Upper lobe of left lung (tissue), 6 donors: ENCODE results near the gene PRR33. TPM values are rescaled to one million over a fixed set of nuclear protein-coding genes. Genes with fewer than 3 reads are reported as not detected.

ENCODE experiments used
- ATAC-seq, 2 donors: fragments of 200-7000 bp; cut with Tn5 transposase; one replicate each; pipeline ENCODE4 v1.9.1; 2022; ENCODE audit warnings: mild to moderate bottlenecking in 2 of 2, moderate library complexity in 2 of 2; ENCODE audit not compliant: low FRiP score in 2 of 2
- DNase-seq, 2 donors: peaks; one replicate each; pipeline ENCODE4 v3.0.0-alpha.2; 2019 to 2020
- H3K27ac ChIP-seq, 4 donors: fragments of 200-600 bp; sonication (generic); one replicate each; pipeline ENCODE4 v1.5.1; 2016 to 2019
- H3K27me3 ChIP-seq, 4 donors: fragments of 200-600 bp; sonication (generic); one replicate each; pipeline ENCODE4 v1.5.1; 2017 to 2019
- H3K36me3 ChIP-seq, 4 donors: fragments of 200-600 bp; sonication (generic); one replicate each; pipeline ENCODE4 v1.5.1; 2016 to 2019
- H3K4me1 ChIP-seq, 4 donors: fragments of 200-600 bp; sonication (generic); one replicate each; pipeline ENCODE4 v1.5.1; 2018 to 2019
- H3K4me3 ChIP-seq, 4 donors: fragments of 200-600 bp; sonication (generic); one replicate each; pipeline ENCODE4 v1.5.1; 2017 to 2019; ENCODE audit warnings: mild to moderate bottlenecking in 2 of 4, moderate library complexity in 1 of 4
- H3K9me3 ChIP-seq, 4 donors: fragments of 200-600 bp; sonication (generic); one replicate each; pipeline ENCODE4 v1.5.1; 2018 to 2019
- EP300 ChIP-seq, 4 donors: sonication (generic); formaldehyde crosslinking; IDR thresholded peaks; one replicate each; pipeline ENCODE4 v1.5.1; 2017; ENCODE audit warnings: antibody characterized with exemption in 4 of 4, control low read depth in 2 of 4
- POLR2A ChIP-seq, 4 donors: fragments of 450-650 bp; IDR thresholded peaks; one replicate each; pipeline ENCODE4 v1.5.1; 2016 to 2017; ENCODE audit warnings: antibody characterized with exemption in 4 of 4, mild to moderate bottlenecking in 2 of 4
- POLR2AphosphoS5 ChIP-seq, 2 donors: sonication (generic); formaldehyde crosslinking; IDR thresholded peaks; one replicate each; pipeline ENCODE4 v1.5.1; 2017; ENCODE audit warnings: antibody characterized with exemption in 2 of 2
- WGBS, 2 donors: methylation state at CpG; one replicate each; pipeline ENCODE4 v1.1.5; 2017 to 2018; 5-methylcytosine and 5-hydroxymethylcytosine counted together
- total RNA-seq, 6 donors: library from RNA; depleted of rRNA in 4 of 6; stranded (reverse); fragments of >200 nt in 4 of 6; gene quantifications; one replicate each; pipeline versions ENCODE4 v1.1.0 to v1.2.1, GENCODE V29; 2016 to 2021
- TF ChIP-seq, protein P1 (sequence below), 6 experiments: fragments of 450-650 bp in 4 of 6; fragments of 200-600 bp in 2 of 6; sonication (generic) in 2 of 6; IDR thresholded peaks; one replicate each; pipeline ENCODE4 v1.5.1; 2016 to 2019; ENCODE audit warnings: antibody characterized with exemption in 6 of 6
- donor health status: DM: no; HTN: no; CAD: no; lungs with moderate emphysema.
- donor health status: DM: no; HTN: yes; CAD: no; lungs with severe emphysema.

Gene PRR33
- total RNA-seq, 6 donors from 2014 or later: not detected

DNA sequence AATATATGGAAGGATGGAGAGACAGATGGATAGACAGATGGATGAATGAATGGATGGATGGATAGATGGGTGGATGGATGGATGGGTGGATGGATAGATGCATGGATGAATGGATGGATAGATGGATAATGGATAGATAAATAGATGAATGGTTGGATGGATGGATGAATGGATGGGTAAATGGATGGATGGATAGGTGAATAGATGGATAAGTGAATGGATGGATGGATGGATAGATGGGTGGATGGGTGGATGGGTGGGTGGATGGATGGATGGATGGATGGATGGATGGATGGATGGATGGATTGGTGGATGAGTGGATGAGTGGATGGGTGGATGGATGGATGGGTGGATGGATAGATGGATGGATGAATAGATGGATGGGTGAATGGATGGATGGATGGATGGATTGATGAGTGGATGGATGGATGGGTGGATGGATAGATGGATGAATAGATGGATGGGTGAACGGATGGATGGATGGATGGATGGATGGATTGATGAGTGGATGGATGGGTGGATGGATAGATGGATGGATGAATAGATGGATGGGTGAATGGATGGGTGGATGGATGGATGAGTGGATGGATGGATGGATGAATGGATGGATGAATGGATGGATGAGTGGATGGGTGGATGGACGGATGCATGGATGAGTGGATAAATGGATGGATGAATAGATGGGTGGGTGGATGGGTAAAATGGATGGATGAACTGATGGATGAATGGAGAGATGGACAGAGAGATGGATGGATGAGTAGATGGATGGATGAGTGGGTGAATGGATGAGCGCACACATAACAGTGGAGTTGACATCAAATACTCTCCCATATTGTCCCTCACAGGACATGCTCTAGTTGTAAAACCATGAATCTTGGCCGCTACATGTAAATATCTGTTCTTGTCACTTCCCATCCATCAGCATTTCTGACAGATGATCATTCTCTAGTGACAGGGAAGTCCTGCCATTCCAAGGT is 30.0 kb downstream of the PRR33 start:
- WGBS, 2 donors: 85% methylated on average over 4 of the region's 4 CpGs
- H3K27ac ChIP-seq: no peak overlapping the region
- TF ChIP-seq POLR2A (IDR thresholded peaks at IDR 0.05) (no peak), POLR2AphosphoS5 (IDR thresholded peaks at IDR 0.05) (no peak), EP300 (IDR thresholded peaks at IDR 0.05) (no peak)
- TF ChIP-seq, protein P1, sequence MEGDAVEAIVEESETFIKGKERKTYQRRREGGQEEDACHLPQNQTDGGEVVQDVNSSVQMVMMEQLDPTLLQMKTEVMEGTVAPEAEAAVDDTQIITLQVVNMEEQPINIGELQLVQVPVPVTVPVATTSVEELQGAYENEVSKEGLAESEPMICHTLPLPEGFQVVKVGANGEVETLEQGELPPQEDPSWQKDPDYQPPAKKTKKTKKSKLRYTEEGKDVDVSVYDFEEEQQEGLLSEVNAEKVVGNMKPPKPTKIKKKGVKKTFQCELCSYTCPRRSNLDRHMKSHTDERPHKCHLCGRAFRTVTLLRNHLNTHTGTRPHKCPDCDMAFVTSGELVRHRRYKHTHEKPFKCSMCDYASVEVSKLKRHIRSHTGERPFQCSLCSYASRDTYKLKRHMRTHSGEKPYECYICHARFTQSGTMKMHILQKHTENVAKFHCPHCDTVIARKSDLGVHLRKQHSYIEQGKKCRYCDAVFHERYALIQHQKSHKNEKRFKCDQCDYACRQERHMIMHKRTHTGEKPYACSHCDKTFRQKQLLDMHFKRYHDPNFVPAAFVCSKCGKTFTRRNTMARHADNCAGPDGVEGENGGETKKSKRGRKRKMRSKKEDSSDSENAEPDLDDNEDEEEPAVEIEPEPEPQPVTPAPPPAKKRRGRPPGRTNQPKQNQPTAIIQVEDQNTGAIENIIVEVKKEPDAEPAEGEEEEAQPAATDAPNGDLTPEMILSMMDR (IDR thresholded peaks at IDR 0.05): no peak
- no peaks in the 10 kb centered on the region for H3K27me3 ChIP-seq
- no peaks in the 10 kb centered on the region for H3K9me3 ChIP-seq
- no peak overlapping the region for H3K4me3 ChIP-seq
- no peaks in the 10 kb centered on the region for H3K36me3 ChIP-seq
- DNase-seq (no peak), ATAC-seq (no peak)
- peaks cover 23 to 29% (median 25%) of the 10 kb centered on the region in 4 donors for H3K4me1 ChIP-seq

DNA sequence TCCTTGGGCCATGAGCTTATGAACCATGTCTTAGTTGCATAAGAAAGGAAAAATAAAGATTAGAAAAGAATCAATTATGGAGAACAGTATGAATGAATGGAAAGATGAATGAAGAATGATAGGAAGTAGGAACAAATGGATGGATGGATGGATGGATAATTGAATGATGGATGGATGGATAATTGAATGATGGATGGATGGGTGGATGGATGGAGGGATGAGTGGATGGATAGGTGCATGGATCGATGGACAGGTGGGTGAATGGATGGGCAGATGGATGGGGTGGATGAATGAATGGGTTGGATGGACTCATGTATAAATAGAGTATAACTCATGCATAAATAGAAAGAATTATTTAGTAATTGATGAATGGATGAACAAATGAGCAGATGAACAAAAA is 31.6 kb downstream of the PRR33 start:
- H3K4me3 ChIP-seq: no peak overlapping the region
- ATAC-seq (no peak), DNase-seq (no peak)
- H3K27me3 ChIP-seq: no peaks in the 10 kb centered on the region
- no peaks in the 10 kb centered on the region for H3K9me3 ChIP-seq
- H3K36me3 ChIP-seq: no peaks in the 10 kb centered on the region
- H3K27ac ChIP-seq: no peak overlapping the region
- H3K4me1 ChIP-seq: peaks cover 22 to 35% (median 24%) of the 10 kb centered on the region in 4 donors
- TF ChIP-seq, protein P1 (IDR thresholded peaks at IDR 0.05): no peak
- TF ChIP-seq EP300 (IDR thresholded peaks at IDR 0.05): no peak
- no peak for TF ChIP-seq POLR2AphosphoS5 (IDR thresholded peaks at IDR 0.05)
- TF ChIP-seq POLR2A (IDR thresholded peaks at IDR 0.05): no peak
- WGBS, 2 donors: 86 to 97% methylated on average over 1 of the region's 1 CpG

DNA sequence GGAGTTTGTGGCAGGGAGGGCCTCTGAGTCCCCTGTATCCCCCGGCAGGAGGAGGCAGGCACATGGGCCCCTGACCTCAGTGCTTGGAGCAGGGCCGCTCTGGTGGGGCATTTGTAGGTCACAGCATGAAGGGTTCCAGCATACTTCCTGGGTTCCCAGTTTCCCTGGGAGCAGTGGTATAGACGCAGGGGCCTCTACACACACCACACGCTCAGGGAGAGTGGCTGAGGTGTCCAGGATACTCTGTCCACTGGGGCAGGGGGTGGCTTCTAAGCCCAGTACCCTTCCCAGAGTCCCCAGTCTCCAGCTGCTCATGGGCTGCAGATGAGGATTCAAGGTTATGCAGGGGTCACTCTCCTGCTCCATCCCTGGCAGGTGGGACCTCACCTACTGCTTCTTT is 32.7 kb downstream of the PRR33 start:
- 65 to 83% methylated on average over 2 to 4 of the region's 4 CpGs for WGBS, 2 donors
- no peak for DNase-seq
- Histone ChIP-seq H3K9me3 (no peaks in the 10 kb centered on the region), H3K4me1 (peaks cover 12 to 30% (median 13%) of the 10 kb centered on the region in 4 donors), H3K27ac (no peak overlapping the region), H3K27me3 (no peaks in the 10 kb centered on the region), H3K36me3 (no peaks in the 10 kb centered on the region), H3K4me3 (no peak overlapping the region)
- TF ChIP-seq, protein P1 (IDR thresholded peaks at IDR 0.05): no peak
- no peak for TF ChIP-seq POLR2AphosphoS5 (IDR thresholded peaks at IDR 0.05)
- ATAC-seq: no peak

DNA sequence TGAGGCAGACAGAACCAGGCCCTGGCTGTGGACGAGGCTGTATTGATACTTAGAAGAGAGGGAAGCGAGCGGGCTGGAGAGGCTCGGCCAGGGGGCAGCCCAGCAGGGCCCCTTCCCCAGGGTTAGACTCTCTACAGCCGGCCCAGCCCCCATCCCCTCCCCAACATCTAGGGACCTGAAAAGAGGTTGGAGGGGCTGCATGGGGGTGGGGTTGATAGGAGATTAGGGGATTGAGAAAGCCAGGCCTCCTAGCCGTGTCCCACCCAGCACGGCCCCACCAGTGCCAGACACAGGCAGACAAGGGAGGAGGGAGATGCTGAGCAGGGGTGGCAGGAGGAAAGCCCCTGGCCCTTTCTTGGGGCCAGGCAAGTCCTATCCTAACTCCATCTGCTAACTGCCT is 33.1 kb downstream of the PRR33 start:
- DNase-seq (peak in 1 of 2 donors; percentile 40), ATAC-seq (no peak)
- TF ChIP-seq, protein P1 (IDR thresholded peaks at IDR 0.05): no peak
- TF ChIP-seq POLR2A (IDR thresholded peaks at IDR 0.05) (no peak), POLR2AphosphoS5 (IDR thresholded peaks at IDR 0.05) (no peak)
- H3K36me3 ChIP-seq: no peaks in the 10 kb centered on the region
- H3K27me3 ChIP-seq: no peaks in the 10 kb centered on the region
- no peak overlapping the region for H3K4me3 ChIP-seq
- H3K27ac ChIP-seq: no peak overlapping the region
- peaks cover 7 to 26% (median 9%) of the 10 kb centered on the region in 4 donors for H3K4me1 ChIP-seq
- H3K9me3 ChIP-seq: no peaks in the 10 kb centered on the region
- 74 to 92% methylated on average over 6 to 7 of the region's 7 CpGs for whole genome bisulfite sequencing, 2 donors
